H9 (cell line): ENCODE results near the gene N4BP2L1. TPM values are rescaled to one million over a fixed set of nuclear protein-coding genes. Genes with fewer than 3 reads are reported as not detected.

ENCODE experiments used
- DNase-seq: peaks from one replicate; pipeline ENCODE4 v3.0.0-alpha.2; 2017
- H2AFZ ChIP-seq: one replicate; pipeline ENCODE4 v1.6.1; 2013; ENCODE audit warnings: mild to moderate bottlenecking, low read length, control low read depth, moderate library complexity
- H2AK5ac ChIP-seq: 2 replicates; pipeline ENCODE4 v1.6.1; 2013; ENCODE audit warnings: low read length, control low read depth, mixed read lengths; ENCODE audit not compliant: insufficient read length
- H2BK120ac ChIP-seq: one replicate; pipeline ENCODE4 v1.6.1; 2013; ENCODE audit warnings: low read depth, mild to moderate bottlenecking, low read length, control low read depth, inconsistent platforms; ENCODE audit not compliant: poor library complexity, severe bottlenecking
- H2BK12ac ChIP-seq: 2 replicates; pipeline ENCODE4 v1.6.1; 2013; ENCODE audit warnings: low read length, control low read depth, mixed read lengths, low read depth; ENCODE audit not compliant: insufficient read length
- H2BK15ac ChIP-seq: 2 replicates; pipeline ENCODE4 v1.6.1; 2013; ENCODE audit warnings: low read depth, low read length, control low read depth
- H2BK20ac ChIP-seq: one replicate; pipeline ENCODE4 v1.6.1; 2013; ENCODE audit warnings: low read depth, mild to moderate bottlenecking, low read length, control low read depth, inconsistent platforms; ENCODE audit not compliant: poor library complexity, severe bottlenecking
- H2BK5ac ChIP-seq: 2 replicates; pipeline ENCODE4 v1.6.1; 2013; ENCODE audit warnings: low read length, control low read depth, mixed read lengths; ENCODE audit not compliant: insufficient read length
- H3K14ac ChIP-seq: 2 replicates; pipeline ENCODE4 v1.6.1; 2013; ENCODE audit warnings: low read length, control low read depth; ENCODE audit not compliant: insufficient read depth
- H3K18ac ChIP-seq: 2 replicates; pipeline ENCODE4 v1.6.1; 2013; ENCODE audit warnings: low read depth, mild to moderate bottlenecking, mixed read lengths, low read length, control low read depth; ENCODE audit not compliant: insufficient read length
- H3K23ac ChIP-seq: 2 replicates; pipeline ENCODE4 v1.6.1; 2013; ENCODE audit warnings: low read length, control low read depth, mixed read lengths, low read depth; ENCODE audit not compliant: insufficient read length
- H3K23me2 ChIP-seq: 2 replicates; pipeline ENCODE4 v1.6.1; 2013; ENCODE audit warnings: low read depth, mild to moderate bottlenecking, mixed read lengths, low read length, control low read depth; ENCODE audit not compliant: insufficient read length, poor library complexity, severe bottlenecking
- H3K27ac ChIP-seq: 2 replicates; pipeline ENCODE4 v1.5.1; 2013; ENCODE audit warnings: low read length, control low read depth, mixed read lengths, low read depth; ENCODE audit not compliant: insufficient read length
- H3K27me3 ChIP-seq: 2 replicates; pipeline ENCODE4 v1.6.1; 2013; ENCODE audit warnings: low read length, control low read depth, inconsistent platforms; ENCODE audit not compliant: insufficient read depth
- H3K4ac ChIP-seq: 2 replicates; pipeline ENCODE4 v1.6.1; 2013; ENCODE audit warnings: low read depth, mild to moderate bottlenecking, control low read depth, inconsistent platforms, low read length, moderate library complexity
- H3K4me1 ChIP-seq: 2 replicates; pipeline ENCODE4 v1.6.1; 2013; ENCODE audit warnings: low read length, control low read depth, inconsistent platforms; ENCODE audit not compliant: insufficient read depth
- H3K4me2 ChIP-seq: 2 replicates; pipeline ENCODE4 v1.6.1; 2013; ENCODE audit warnings: low read length, control low read depth, mixed read lengths; ENCODE audit not compliant: insufficient read length, insufficient read depth
- H3K56ac ChIP-seq: 2 replicates; pipeline ENCODE4 v1.6.1; 2013; ENCODE audit warnings: low read depth, mild to moderate bottlenecking, mixed read lengths, low read length, control low read depth; ENCODE audit not compliant: insufficient read length
- H3K79me1 ChIP-seq: 2 replicates; pipeline ENCODE4 v1.6.1; 2013; ENCODE audit warnings: low read depth, mild to moderate bottlenecking, moderate library complexity, low read length, control low read depth, inconsistent platforms; ENCODE audit not compliant: insufficient read depth, poor library complexity, severe bottlenecking
- H3K79me2 ChIP-seq: 2 replicates; pipeline ENCODE4 v1.6.1; 2013; ENCODE audit warnings: low read length, control low read depth, inconsistent platforms; ENCODE audit not compliant: insufficient read depth
- H3K9ac ChIP-seq: 2 replicates; pipeline ENCODE4 v1.6.1; 2013; ENCODE audit warnings: low read length, control low read depth, mixed read lengths; ENCODE audit not compliant: insufficient read length; ENCODE audit errors: extremely low read depth
- H3K9me3 ChIP-seq: one replicate; pipeline ENCODE4 v1.6.1; 2013; ENCODE audit warnings: low read depth, low read length, inconsistent platforms; ENCODE audit not compliant: control insufficient read depth
- H3T11ph ChIP-seq: one replicate; pipeline ENCODE4 v1.6.1; 2013; ENCODE audit warnings: mild to moderate bottlenecking, low read length, control low read depth, inconsistent platforms
- H4K20me1 ChIP-seq: one replicate; pipeline ENCODE4 v1.6.1; 2013; ENCODE audit not compliant: control insufficient read depth, insufficient read length, insufficient read depth
- H4K5ac ChIP-seq: 2 replicates; pipeline ENCODE4 v1.6.1; 2013; ENCODE audit warnings: low read depth, mild to moderate bottlenecking, mixed read lengths, low read length, control low read depth; ENCODE audit not compliant: insufficient read length
- H4K8ac ChIP-seq: replicated peaks from 2 replicates; pipeline ENCODE4 v1.6.1; 2013; ENCODE audit warnings: low read length, control low read depth, mixed read lengths, low read depth; ENCODE audit not compliant: insufficient read length
- H4K91ac ChIP-seq: 2 replicates; pipeline ENCODE4 v1.6.1; 2013; ENCODE audit warnings: low read depth, mild to moderate bottlenecking, moderate library complexity, mixed read lengths, low read length, control low read depth; ENCODE audit not compliant: insufficient read length
- H3K27ac Mint-ChIP-seq, 3 experiments: 2 replicates in 2 of 3; 3 replicates in 1 of 3; pipeline ENCODE4 v1.8.0; 2020 to 2021; ENCODE audit warnings: mixed read lengths in 3 of 3, mild to moderate bottlenecking in 1 of 3, moderate library complexity in 1 of 3
- H3K27me3 Mint-ChIP-seq: 2 replicates; pipeline ENCODE4 v1.8.0; 2021; ENCODE audit warnings: low read depth, mild to moderate bottlenecking, moderate library complexity, mixed read lengths
- H3K36me3 Mint-ChIP-seq, 3 experiments: 2 replicates in 2 of 3; 3 replicates in 1 of 3; pipeline ENCODE4 v1.8.0; 2020 to 2021; ENCODE audit warnings: low read depth in 3 of 3, mixed read lengths in 3 of 3; ENCODE audit not compliant: insufficient read depth in 1 of 3
- H3K4me1 Mint-ChIP-seq, 2 experiments: 2 replicates each; pipeline ENCODE4 v1.8.0; 2020; ENCODE audit warnings: mixed read lengths in 2 of 2
- H3K4me3 Mint-ChIP-seq, 2 experiments: 2 replicates in 1 of 2; 3 replicates in 1 of 2; pipeline ENCODE4 v1.8.0; 2020 to 2021; ENCODE audit warnings: mild to moderate bottlenecking in 2 of 2, mixed read lengths in 2 of 2, moderate library complexity in 1 of 2
- H3K9me3 Mint-ChIP-seq, 2 experiments: 2 replicates in 1 of 2; 3 replicates in 1 of 2; pipeline ENCODE4 v1.8.0; 2020; ENCODE audit warnings: mild to moderate bottlenecking in 2 of 2, mixed read lengths in 2 of 2, moderate library complexity in 1 of 2
- WGBS: extraction: QIAGEN DNeasy Blood & Tissue Kit; methylation state at CpG from one replicate; pipeline ENCODE4 v1.1.7; 2013; ENCODE audit warnings: missing lambda C conversion rate, low lambda C conversion rate, mixed read lengths; ENCODE audit not compliant: insufficient read length; ENCODE audit errors: extremely low coverage; 5-methylcytosine and 5-hydroxymethylcytosine counted together
- total RNA-seq: library from RNA; stranded (reverse); gene quantifications from 2 replicates; pipeline ENCODE4 v1.2.1, GENCODE V29; 2021
- TF ChIP-seq, protein P1 (sequence below): fragments of 200-600 bp; sonication (generic); conservative IDR thresholded peaks from 3 replicates; pipeline ENCODE4 v1.8.0; 2021; ENCODE audit warnings: antibody characterized with exemption, mild to moderate bottlenecking

Gene N4BP2L1
- total RNA-seq, 1 experiment from 2014 or later = 1.5 TPM

DNA sequence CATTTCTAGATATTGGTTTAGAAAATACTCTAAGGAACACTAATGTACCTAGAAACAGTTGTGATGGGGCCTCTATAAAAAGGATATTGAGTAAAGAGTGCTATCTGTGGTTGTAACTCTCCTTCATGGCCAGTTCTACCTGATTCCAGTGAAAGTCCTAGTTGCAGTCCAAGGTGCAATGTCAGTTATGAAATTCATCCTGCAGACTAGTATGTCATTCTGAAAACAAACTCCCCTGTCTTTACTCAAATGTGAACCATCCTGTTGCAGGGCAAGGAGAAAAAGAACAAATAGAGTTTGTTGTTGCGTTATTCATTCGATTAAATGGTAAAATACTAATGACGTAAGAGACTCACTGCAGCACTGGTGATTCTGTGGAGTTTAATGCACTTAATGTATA is 18.3 kb upstream of the N4BP2L1 start:
- peaks cover 0 to 5% (median 1%) of the 10 kb centered on the region in 3 experiments; a peak in 2 of 7 replicates for H3K36me3 Mint-ChIP-seq

More for the DNA sequence above, 18.3 kb upstream of the N4BP2L1 start:
- Histone ChIP-seq H2AFZ (no peak overlapping the region), H3K27ac (no peak overlapping the region), H3K79me1 (no peaks in the 10 kb centered on the region), H4K91ac (no peak overlapping the region), H3K9ac (no peak overlapping the region), H4K20me1 (no peaks in the 10 kb centered on the region), H3K56ac (no peak overlapping the region), H3K4ac (no peak overlapping the region), H3K4me2 (no peak overlapping the region), H2BK12ac (no peak overlapping the region), H3T11ph (no peak overlapping the region), H2BK120ac (no peak overlapping the region), H3K23ac (no peak overlapping the region), H3K27me3 (no peaks in the 10 kb centered on the region), H4K8ac (no peak overlapping the region), H2AK5ac (no peak overlapping the region), H3K14ac (no peak overlapping the region), H3K79me2 (no peaks in the 10 kb centered on the region), H3K4me1 (no peaks in the 10 kb centered on the region), H2BK20ac (no peak overlapping the region), H2BK5ac (no peak overlapping the region), H3K9me3 (no peaks in the 10 kb centered on the region), H4K5ac (no peak overlapping the region), H2BK15ac (no peak overlapping the region), H3K18ac (no peak overlapping the region), H3K23me2 (no peaks in the 10 kb centered on the region)
- no peaks in the 10 kb centered on the region; a peak in 1 of 5 replicates for H3K9me3 Mint-ChIP-seq
- H3K27ac Mint-ChIP-seq = no peak overlapping the region
- H3K4me1 Mint-ChIP-seq = no peaks in the 10 kb centered on the region
- TF ChIP-seq, protein P1, sequence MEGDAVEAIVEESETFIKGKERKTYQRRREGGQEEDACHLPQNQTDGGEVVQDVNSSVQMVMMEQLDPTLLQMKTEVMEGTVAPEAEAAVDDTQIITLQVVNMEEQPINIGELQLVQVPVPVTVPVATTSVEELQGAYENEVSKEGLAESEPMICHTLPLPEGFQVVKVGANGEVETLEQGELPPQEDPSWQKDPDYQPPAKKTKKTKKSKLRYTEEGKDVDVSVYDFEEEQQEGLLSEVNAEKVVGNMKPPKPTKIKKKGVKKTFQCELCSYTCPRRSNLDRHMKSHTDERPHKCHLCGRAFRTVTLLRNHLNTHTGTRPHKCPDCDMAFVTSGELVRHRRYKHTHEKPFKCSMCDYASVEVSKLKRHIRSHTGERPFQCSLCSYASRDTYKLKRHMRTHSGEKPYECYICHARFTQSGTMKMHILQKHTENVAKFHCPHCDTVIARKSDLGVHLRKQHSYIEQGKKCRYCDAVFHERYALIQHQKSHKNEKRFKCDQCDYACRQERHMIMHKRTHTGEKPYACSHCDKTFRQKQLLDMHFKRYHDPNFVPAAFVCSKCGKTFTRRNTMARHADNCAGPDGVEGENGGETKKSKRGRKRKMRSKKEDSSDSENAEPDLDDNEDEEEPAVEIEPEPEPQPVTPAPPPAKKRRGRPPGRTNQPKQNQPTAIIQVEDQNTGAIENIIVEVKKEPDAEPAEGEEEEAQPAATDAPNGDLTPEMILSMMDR = no peak
- DNase-seq = no peak
- WGBS = no CpG with 5 or more reads among the region's 3 CpGs
- H3K4me3 Mint-ChIP-seq = no peak overlapping the region
- H3K27me3 Mint-ChIP-seq = no peaks in the 10 kb centered on the region
